ENCODE results near the gene PCED1A. TPM values are rescaled to one million over a fixed set of nuclear protein-coding genes. Genes with fewer than 3 reads are reported as not detected.

The PCED1A gene
- total and polyA plus RNA-seq, 7 experiments from 2014 or later = 23.6 to 105 (median 67.8) TPM

- no peaks in the 10 kb centered on the region for H3K27me3 Mint-ChIP-seq
- H3K27ac Mint-ChIP-seq = peak overlapping the region in 2 of 9 donors; percentile 14 to 19
- Histone ChIP-seq H3K4me3 (ENCODE audit: low read length) (no peak overlapping the region), H3K27ac (ENCODE audit: low read depth, low read length) (no peak overlapping the region), H3K27me3 (ENCODE audit: control insufficient read depth in 2 of 2, insufficient read depth in 2 of 2, low read length in 2 of 2) (no peaks in the 10 kb centered on the region), H3K36me3 (ENCODE audit: control insufficient read depth in 2 of 3, insufficient read depth in 3 of 3, low read length in 3 of 3) (peaks cover 0 to 5% (median 0%) of the 10 kb centered on the region in 3 experiments), H3K4me1 (ENCODE audit: control insufficient read depth in 2 of 2, insufficient read depth in 2 of 2, low read length in 2 of 2) (peaks cover 6 to 9% of the 10 kb centered on the region in 2 donors), H3K9me3 (ENCODE audit: control insufficient read depth in 2 of 3, low read length in 3 of 3) (no peaks in the 10 kb centered on the region)
- H3K4me3 Mint-ChIP-seq = no peak overlapping the region
- ChIA-PET POLR2A (no interaction called here), CTCF (interaction anchor here (1.3 kb wide), 1 partner anchor 25 kb away, joined by 3 read pairs; no protein-coding TSS in a partner anchor)
- H3K36me3 Mint-ChIP-seq = peaks cover 0 to 10% (median 0%) of the 10 kb centered on the region in 5 donors
- DNase-seq (peak in 1 of 9 donors; percentile 6), ATAC-seq (no peak)
- intact Hi-C loops (cut with micrococcal nuclease) = no loop called here
- no peaks in the 10 kb centered on the region for H3K9me3 Mint-ChIP-seq
- H3K4me1 Mint-ChIP-seq = peaks cover 18 to 39% (median 30%) of the 10 kb centered on the region in 7 donors
These were observed 5.2 kb upstream of the PCED1A start for GRCh38 chr20:2845607-2846006.

GRCh38 chr20:2840967-2841531 is 594 bp upstream of the PCED1A start:
- no peaks in the 10 kb centered on the region for H3K27me3 ChIP-seq (ENCODE audit: control insufficient read depth in 2 of 2, insufficient read depth in 2 of 2, low read length in 2 of 2)
- ATAC-seq = peak; percentile 23
- H3K27ac Mint-ChIP-seq = peak overlapping the region; percentile 58 to 92 (median 90)
- intact Hi-C loops (cut with micrococcal nuclease) = loop anchor here (1.0 to 2.0 kb wide), 8 partner anchors 32 to 568 kb away; partner anchors contain the start of genes PTPRA (in 2 of the 2), CPXM1 (in 1 of the 2), EBF4 (in 1 of the 2) and NOP56 (in 1 of the 2)
- CTCF ChIA-PET = interaction anchor here (1.0 kb wide), 2 partner anchors 13 to 127 kb away, joined by 3 read pairs; no protein-coding TSS in a partner anchor
- H3K27ac ChIP-seq (ENCODE audit: low read depth, low read length) = peak overlapping the region; percentile 77
- peak in 2 of 9 donors; percentile 48 to 54 for DNase-seq
- no peaks in the 10 kb centered on the region for H3K9me3 ChIP-seq (ENCODE audit: control insufficient read depth in 2 of 3, low read length in 3 of 3)
- H3K4me3 Mint-ChIP-seq = peak overlapping the region; percentile 82 to 93 (median 88)
- H3K27me3 Mint-ChIP-seq = no peaks in the 10 kb centered on the region
- POLR2A ChIA-PET = interaction anchor here (0.7 to 2.3 kb wide), 9 partner anchors 11 to 631 kb away, joined by 3 to 15 read pairs (median 4); partner anchors contain the start of genes PTPRA and SNRPB
- H3K9me3 Mint-ChIP-seq = peaks cover 0 to 4% (median 0%) of the 10 kb centered on the region in 11 donors
- peaks cover 0 to 8% (median 0%) of the 10 kb centered on the region in 3 experiments for H3K36me3 ChIP-seq (ENCODE audit: control insufficient read depth in 2 of 3, insufficient read depth in 3 of 3, low read length in 3 of 3)
- peaks cover 0 to 17% (median 4%) of the 10 kb centered on the region in 5 donors for H3K36me3 Mint-ChIP-seq
- peaks cover 15 to 21% of the 10 kb centered on the region in 2 donors for H3K4me1 ChIP-seq (ENCODE audit: control insufficient read depth in 2 of 2, insufficient read depth in 2 of 2, low read length in 2 of 2)
- peaks cover 21 to 52% (median 45%) of the 10 kb centered on the region in 7 donors for H3K4me1 Mint-ChIP-seq
- H3K4me3 ChIP-seq (ENCODE audit: low read length) = peak overlapping the region; percentile 72

- ATAC-seq = no peak
- no peak for DNase-seq
- peak overlapping the region; percentile 72 for H3K4me3 ChIP-seq (ENCODE audit: low read length)
- no peaks in the 10 kb centered on the region for H3K27me3 ChIP-seq (ENCODE audit: control insufficient read depth in 2 of 2, insufficient read depth in 2 of 2, low read length in 2 of 2)
- H3K4me1 Mint-ChIP-seq = peaks cover 14 to 43% (median 40%) of the 10 kb centered on the region in 7 donors
- peak overlapping the region; percentile 77 for H3K27ac ChIP-seq (ENCODE audit: low read depth, low read length)
- H3K27ac Mint-ChIP-seq = peak overlapping the region; percentile 20 to 95 (median 91)
- H3K36me3 Mint-ChIP-seq = peaks cover 0 to 24% (median 8%) of the 10 kb centered on the region in 5 donors
- ChIA-PET POLR2A (interaction anchor here (0.6 to 2.5 kb wide), 11 partner anchors 9 to 369 kb away, joined by 3 to 15 read pairs (median 8); partner anchors contain the start of genes IDH3B, NOP56, PTPRA and SNRPB), CTCF (interaction anchor here (1.0 to 1.1 kb wide), 2 partner anchors 96 to 126 kb away, joined by 3 to 4 read pairs; no protein-coding TSS in a partner anchor)
- peaks cover 15 to 21% of the 10 kb centered on the region in 2 donors for H3K4me1 ChIP-seq (ENCODE audit: control insufficient read depth in 2 of 2, insufficient read depth in 2 of 2, low read length in 2 of 2)
- no peaks in the 10 kb centered on the region for H3K27me3 Mint-ChIP-seq
- H3K4me3 Mint-ChIP-seq = peak overlapping the region; percentile 75 to 93 (median 90)
- peaks cover 0 to 8% (median 0%) of the 10 kb centered on the region in 3 experiments for H3K36me3 ChIP-seq (ENCODE audit: control insufficient read depth in 2 of 3, insufficient read depth in 3 of 3, low read length in 3 of 3)
- peaks cover 0 to 4% (median 0%) of the 10 kb centered on the region in 11 donors for H3K9me3 Mint-ChIP-seq
- intact Hi-C loops (cut with micrococcal nuclease) = loop anchor here (1.0 to 5.0 kb wide), 9 partner anchors 34 to 569 kb away; partner anchors contain the start of genes PTPRA (in 2 of the 2), CPXM1 (in 1 of the 2), EBF4 (in 1 of the 2) and NOP56 (in 1 of the 2)
- H3K9me3 ChIP-seq (ENCODE audit: control insufficient read depth in 2 of 3, low read length in 3 of 3) = no peaks in the 10 kb centered on the region
These were observed 720 bp downstream of the PCED1A start for GRCh38 chr20:2839732-2840137.

GRCh38 chr20:2838847-2839671 is 1.4 kb downstream of the PCED1A start:
- POLR2A ChIA-PET = interaction anchor here (0.6 to 2.5 kb wide), 8 partner anchors 8 to 369 kb away, joined by 3 to 15 read pairs (median 8); partner anchors contain the start of genes NOP56, PTPRA and SNRPB
- H3K27ac Mint-ChIP-seq = peak overlapping the region; percentile 67 to 95 (median 91)
- Histone ChIP-seq H3K4me1 (ENCODE audit: control insufficient read depth in 2 of 2, insufficient read depth in 2 of 2, low read length in 2 of 2) (peaks cover 15 to 21% of the 10 kb centered on the region in 2 donors), H3K4me3 (ENCODE audit: low read length) (peak overlapping the region; percentile 72), H3K27ac (ENCODE audit: low read depth, low read length) (no peak overlapping the region), H3K27me3 (ENCODE audit: control insufficient read depth in 2 of 2, insufficient read depth in 2 of 2, low read length in 2 of 2) (no peaks in the 10 kb centered on the region), H3K9me3 (ENCODE audit: control insufficient read depth in 2 of 3, low read length in 3 of 3) (no peaks in the 10 kb centered on the region), H3K36me3 (ENCODE audit: control insufficient read depth in 2 of 3, insufficient read depth in 3 of 3, low read length in 3 of 3) (peaks cover 0 to 8% (median 0%) of the 10 kb centered on the region in 3 experiments)
- H3K4me1 Mint-ChIP-seq = peaks cover 10 to 36% (median 33%) of the 10 kb centered on the region in 7 donors
- no peak for ATAC-seq
- H3K4me3 Mint-ChIP-seq = peak overlapping the region; percentile 75 to 93 (median 90)
- no peaks in the 10 kb centered on the region for H3K27me3 Mint-ChIP-seq
- peak in 1 of 9 donors; percentile 8 for DNase-seq
- intact Hi-C loops (cut with micrococcal nuclease) = loop anchor here in 1 of 2 donors (5.0 kb wide), 1 partner anchor 87 kb away; no protein-coding TSS in a partner anchor
- CTCF ChIA-PET = interaction anchor here (1.1 kb wide), 1 partner anchor 95 kb away, joined by 4 read pairs; no protein-coding TSS in a partner anchor
- H3K36me3 Mint-ChIP-seq = peaks cover 0 to 22% (median 10%) of the 10 kb centered on the region in 5 donors
- peaks cover 0 to 4% (median 0%) of the 10 kb centered on the region in 11 donors for H3K9me3 Mint-ChIP-seq

GRCh38 chr20:2838170-2838797 is 2.2 kb downstream of the PCED1A start:
- Mint-ChIP-seq H3K4me3 (peak overlapping the region in 8 of 10 donors; percentile 9 to 80 (median 36)), H3K4me1 (peaks cover 10 to 28% (median 25%) of the 10 kb centered on the region in 7 donors), H3K27ac (peak overlapping the region in 4 of 9 donors; percentile 14 to 62 (median 36)), H3K36me3 (peaks cover 0 to 19% (median 10%) of the 10 kb centered on the region in 5 donors), H3K9me3 (peaks cover 0 to 4% (median 0%) of the 10 kb centered on the region in 11 donors), H3K27me3 (no peaks in the 10 kb centered on the region)
- Histone ChIP-seq H3K36me3 (ENCODE audit: control insufficient read depth in 2 of 3, insufficient read depth in 3 of 3, low read length in 3 of 3) (peaks cover 0 to 8% (median 0%) of the 10 kb centered on the region in 3 experiments), H3K27me3 (ENCODE audit: control insufficient read depth in 2 of 2, insufficient read depth in 2 of 2, low read length in 2 of 2) (no peaks in the 10 kb centered on the region), H3K4me1 (ENCODE audit: control insufficient read depth in 2 of 2, insufficient read depth in 2 of 2, low read length in 2 of 2) (peaks cover 15 to 21% of the 10 kb centered on the region in 2 donors), H3K4me3 (ENCODE audit: low read length) (no peak overlapping the region), H3K27ac (ENCODE audit: low read depth, low read length) (no peak overlapping the region), H3K9me3 (ENCODE audit: control insufficient read depth in 2 of 3, low read length in 3 of 3) (no peaks in the 10 kb centered on the region)
- intact Hi-C loops (cut with micrococcal nuclease) = loop anchor here in 1 of 2 donors (5.0 kb wide), 1 partner anchor 86 kb away; no protein-coding TSS in a partner anchor
- ChIA-PET CTCF (no interaction called here), POLR2A (interaction anchor here (1.8 to 2.5 kb wide), 3 partner anchors 8 to 368 kb away, joined by 5 to 10 read pairs (median 10); partner anchors contain the start of genes NOP56 and SNRPB)
- ATAC-seq (no peak), DNase-seq (no peak)

All from naive thymus-derived CD4-positive, alpha-beta T cell (primary cell).